ENCODE results near the gene CDIPT. TPM values are rescaled to one million over a fixed set of nuclear protein-coding genes. Genes with fewer than 3 reads are reported as not detected.
"Not testable (repeated sequence)": the region's sequence is repeated elsewhere in the genome, so short reads cannot be mapped to it uniquely, and the experiment has no call there.

The CDIPT gene
- total RNA-seq, result 44.1 TPM
- polyA plus RNA-seq, result 73.3 TPM
- long read RNA-seq, donor 1, partial matches to known transcripts, result 0 of 3 reads
- long read RNA-seq, donor 1, other reads (novel, unspliced or antisense), result 0 of 3 reads
- long read RNA-seq, donor 2, result 0 reads
- long read RNA-seq, donor 3, transcript CDIPT-201 (6 exons, 2,353 nt), result major isoform, 39 of 52 reads
- long read RNA-seq, donor 3, partial matches to known transcripts, result 9 of 52 reads
- long read RNA-seq, donor 3, other reads (novel, unspliced or antisense), result 0 of 52 reads
- long read RNA-seq, donor 4, transcript CDIPT-201 (6 exons, 2,353 nt), result major isoform, 5 of 6 reads
- long read RNA-seq, donor 4, partial matches to known transcripts, result 0 of 6 reads
- long read RNA-seq, donor 4, other reads (novel, unspliced or antisense), result 0 of 6 reads
- long read RNA-seq, donor 5, transcript CDIPT-201 (6 exons, 2,353 nt), result major isoform, 36 of 40 reads
- long read RNA-seq, donor 5, partial matches to known transcripts, result 0 of 40 reads
- long read RNA-seq, donor 5, other reads (novel, unspliced or antisense), result 0 of 40 reads
- long read RNA-seq, donor 6, transcript CDIPT-201 (6 exons, 2,353 nt), result major isoform, 21 of 23 reads
- long read RNA-seq, donor 6, partial matches to known transcripts, result 0 of 23 reads
- long read RNA-seq, donor 6, other reads (novel, unspliced or antisense), result 0 of 23 reads
- long read RNA-seq, donor 7, transcript CDIPT-201 (6 exons, 2,353 nt), result major isoform, 20 of 21 reads
- long read RNA-seq, donor 7, partial matches to known transcripts, result 0 of 21 reads
- long read RNA-seq, donor 7, other reads (novel, unspliced or antisense), result 0 of 21 reads
- long read RNA-seq, donor 8, transcript CDIPT-201 (6 exons, 2,353 nt), result major isoform, 6 of 7 reads
- long read RNA-seq, donor 8, partial matches to known transcripts, result 0 of 7 reads
- long read RNA-seq, donor 8, other reads (novel, unspliced or antisense), result 0 of 7 reads
- long read RNA-seq, donor 9, transcript CDIPT-201 (6 exons, 2,353 nt), result major isoform, 21 of 24 reads
- long read RNA-seq, donor 9, partial matches to known transcripts, result 0 of 24 reads
- long read RNA-seq, donor 9, other reads (novel, unspliced or antisense), result 0 of 24 reads
- long read RNA-seq, donor 10, transcript CDIPT-201 (6 exons, 2,353 nt), result major isoform, 15 of 18 reads
- long read RNA-seq, donor 10, partial matches to known transcripts, result 0 of 18 reads
- long read RNA-seq, donor 10, other reads (novel, unspliced or antisense), result 0 of 18 reads

GRCh38 chr16:29862884-29863668 is at the start of gene CDIPT:
Gene CDIPT (minus strand): TSS chr16:29863226. CDS start chr16:29862857, 369 bp downstream.
- peak within 1 kb of the TSS; percentile 94 to 99 for H3K27ac ChIP-seq (ENCODE audit: low read depth in 1 of 2, low read length in 1 of 2)
- no peaks in the 10 kb centered on the region for H3K9me3 ChIP-seq (ENCODE audit: control insufficient read depth in 2 of 2, insufficient read depth in 1 of 2, low read length in 1 of 2)
- peaks cover 27 to 33% of the 10 kb centered on the region in 2 donors for H3K36me3 ChIP-seq (ENCODE audit: control insufficient read depth in 2 of 2, insufficient read depth in 2 of 2, low read length in 1 of 2)
- H3K4me3 ChIP-seq (ENCODE audit: low read length in 2 of 2), result peak within 1 kb of the TSS; percentile 89 to 92
- peaks cover 5 to 22% of the 10 kb centered on the region in 2 donors for H3K4me1 ChIP-seq (ENCODE audit: control insufficient read depth in 2 of 2, insufficient read depth in 2 of 2, low read length in 2 of 2)
- H3K27me3 ChIP-seq (ENCODE audit: control insufficient read depth in 2 of 2, insufficient read depth in 1 of 2, low read length in 1 of 2), result peaks cover 0 to 2% of the 10 kb centered on the region in 2 donors
- WGBS, result under 1% methylated on average over 57 of the region's 57 CpGs
- DNase-seq (ENCODE audit: low read depth in 6 of 9, low spot score in 9 of 9), result peak; percentile 90 to 99 (median 96)

- no peak overlapping the region for H3K4me3 ChIP-seq (ENCODE audit: low read length in 2 of 2)
- no peaks in the 10 kb centered on the region for H3K27me3 ChIP-seq (ENCODE audit: control insufficient read depth in 2 of 2, insufficient read depth in 1 of 2, low read length in 1 of 2)
- H3K36me3 ChIP-seq (ENCODE audit: control insufficient read depth in 2 of 2, insufficient read depth in 2 of 2, low read length in 1 of 2), result peaks cover 12 to 14% of the 10 kb centered on the region in 2 donors
- H3K9me3 ChIP-seq (ENCODE audit: control insufficient read depth in 2 of 2, insufficient read depth in 1 of 2, low read length in 1 of 2), result peaks cover 0 to 6% of the 10 kb centered on the region in 2 donors
- 95% methylated on average over 11 of the region's 11 CpGs for WGBS
- no peak overlapping the region for H3K27ac ChIP-seq (ENCODE audit: low read depth in 1 of 2, low read length in 1 of 2)
- no peak for DNase-seq (ENCODE audit: low read depth in 6 of 9, low spot score in 9 of 9)
- no peaks in the 10 kb centered on the region for H3K4me1 ChIP-seq (ENCODE audit: control insufficient read depth in 2 of 2, insufficient read depth in 2 of 2, low read length in 2 of 2)
These were observed 49.1 kb upstream of the CDIPT start for GRCh38 chr16:29912087-29912486.

- 94% methylated on average over 15 of the region's 15 CpGs for WGBS
- peaks cover 0 to 5% of the 10 kb centered on the region in 2 donors for H3K9me3 ChIP-seq (ENCODE audit: control insufficient read depth in 2 of 2, insufficient read depth in 1 of 2, low read length in 1 of 2)
- no peak for DNase-seq (ENCODE audit: low read depth in 6 of 9, low spot score in 9 of 9)
- H3K27me3 ChIP-seq (ENCODE audit: control insufficient read depth in 2 of 2, insufficient read depth in 1 of 2, low read length in 1 of 2), result no peaks in the 10 kb centered on the region
- peaks cover 12 to 19% of the 10 kb centered on the region in 2 donors for H3K36me3 ChIP-seq (ENCODE audit: control insufficient read depth in 2 of 2, insufficient read depth in 2 of 2, low read length in 1 of 2)
- H3K27ac ChIP-seq (ENCODE audit: low read depth in 1 of 2, low read length in 1 of 2), result no peak overlapping the region
- no peaks in the 10 kb centered on the region for H3K4me1 ChIP-seq (ENCODE audit: control insufficient read depth in 2 of 2, insufficient read depth in 2 of 2, low read length in 2 of 2)
- H3K4me3 ChIP-seq (ENCODE audit: low read length in 2 of 2), result no peak overlapping the region
These were observed 48.6 kb upstream of the CDIPT start for GRCh38 chr16:29911676-29912010.

- Histone ChIP-seq H3K4me3 (ENCODE audit: low read length in 2 of 2) (no peak overlapping the region), H3K27ac (ENCODE audit: low read depth in 1 of 2, low read length in 1 of 2) (no peak overlapping the region), H3K9me3 (ENCODE audit: control insufficient read depth in 2 of 2, insufficient read depth in 1 of 2, low read length in 1 of 2) (peaks cover 0 to 3% of the 10 kb centered on the region in 2 donors), H3K4me1 (ENCODE audit: control insufficient read depth in 2 of 2, insufficient read depth in 2 of 2, low read length in 2 of 2) (no peaks in the 10 kb centered on the region), H3K36me3 (ENCODE audit: control insufficient read depth in 2 of 2, insufficient read depth in 2 of 2, low read length in 1 of 2) (peaks cover 8 to 22% of the 10 kb centered on the region in 2 donors), H3K27me3 (ENCODE audit: control insufficient read depth in 2 of 2, insufficient read depth in 1 of 2, low read length in 1 of 2) (no peaks in the 10 kb centered on the region)
- no peak for DNase-seq (ENCODE audit: low read depth in 6 of 9, low spot score in 9 of 9)
- 98% methylated on average over 20 of the region's 20 CpGs for WGBS
These were observed 48.0 kb upstream of the CDIPT start for GRCh38 chr16:29910819-29911675.

GRCh38 chr16:29909851-29910250 is 46.8 kb upstream of the CDIPT start:
- whole genome bisulfite sequencing, result over 99% methylated on average over 6 of the region's 6 CpGs
- peaks cover 3 to 21% of the 10 kb centered on the region in 2 donors for H3K36me3 ChIP-seq (ENCODE audit: control insufficient read depth in 2 of 2, insufficient read depth in 2 of 2, low read length in 1 of 2)
- not testable (repeated sequence) for H3K27ac ChIP-seq (ENCODE audit: low read depth in 1 of 2, low read length in 1 of 2); H3K4me3 ChIP-seq (ENCODE audit: low read length in 2 of 2); H3K27me3 ChIP-seq (ENCODE audit: control insufficient read depth in 2 of 2, insufficient read depth in 1 of 2, low read length in 1 of 2); H3K9me3 ChIP-seq (ENCODE audit: control insufficient read depth in 2 of 2, insufficient read depth in 1 of 2, low read length in 1 of 2); DNase-seq (ENCODE audit: low read depth in 6 of 9, low spot score in 9 of 9); H3K4me1 ChIP-seq (ENCODE audit: control insufficient read depth in 2 of 2, insufficient read depth in 2 of 2, low read length in 2 of 2)

GRCh38 chr16:29909391-29909790 is 46.4 kb upstream of the CDIPT start:
- no peaks in the 10 kb centered on the region for H3K27me3 ChIP-seq (ENCODE audit: control insufficient read depth in 2 of 2, insufficient read depth in 1 of 2, low read length in 1 of 2)
- 87% methylated on average over 2 of the region's 2 CpGs for WGBS
- no peak for DNase-seq (ENCODE audit: low read depth in 6 of 9, low spot score in 9 of 9)
- peaks cover 3 to 16% of the 10 kb centered on the region in 2 donors for H3K36me3 ChIP-seq (ENCODE audit: control insufficient read depth in 2 of 2, insufficient read depth in 2 of 2, low read length in 1 of 2)
- H3K4me3 ChIP-seq (ENCODE audit: low read length in 2 of 2), result no peak overlapping the region
- peaks cover 0 to 3% of the 10 kb centered on the region in 2 donors for H3K9me3 ChIP-seq (ENCODE audit: control insufficient read depth in 2 of 2, insufficient read depth in 1 of 2, low read length in 1 of 2)
- H3K27ac ChIP-seq (ENCODE audit: low read depth in 1 of 2, low read length in 1 of 2), result no peak overlapping the region
- H3K4me1 ChIP-seq (ENCODE audit: control insufficient read depth in 2 of 2, insufficient read depth in 2 of 2, low read length in 2 of 2), result no peaks in the 10 kb centered on the region

GRCh38 chr16:29908719-29909220 is 45.7 kb upstream of the CDIPT start:
- WGBS, result 95% methylated on average over 2 of the region's 2 CpGs

More at GRCh38 chr16:29908719-29909220, 45.7 kb upstream of the CDIPT start:
- peaks cover 0 to 12% of the 10 kb centered on the region in 2 donors for H3K36me3 ChIP-seq (ENCODE audit: control insufficient read depth in 2 of 2, insufficient read depth in 2 of 2, low read length in 1 of 2)
- H3K27ac ChIP-seq (ENCODE audit: low read depth in 1 of 2, low read length in 1 of 2), result no peak overlapping the region
- H3K27me3 ChIP-seq (ENCODE audit: control insufficient read depth in 2 of 2, insufficient read depth in 1 of 2, low read length in 1 of 2), result no peaks in the 10 kb centered on the region
- H3K9me3 ChIP-seq (ENCODE audit: control insufficient read depth in 2 of 2, insufficient read depth in 1 of 2, low read length in 1 of 2), result no peaks in the 10 kb centered on the region
- H3K4me1 ChIP-seq (ENCODE audit: control insufficient read depth in 2 of 2, insufficient read depth in 2 of 2, low read length in 2 of 2), result no peaks in the 10 kb centered on the region
- DNase-seq (ENCODE audit: low read depth in 6 of 9, low spot score in 9 of 9), result no peak
- no peak overlapping the region for H3K4me3 ChIP-seq (ENCODE audit: low read length in 2 of 2)
